ENCODE results near the gene PLA2G7. TPM values are rescaled to one million over a fixed set of nuclear protein-coding genes. Genes with fewer than 3 reads are reported as not detected.

The PLA2G7 gene
- total RNA-seq, 1 experiment from 2014 or later, result not detected

DNA sequence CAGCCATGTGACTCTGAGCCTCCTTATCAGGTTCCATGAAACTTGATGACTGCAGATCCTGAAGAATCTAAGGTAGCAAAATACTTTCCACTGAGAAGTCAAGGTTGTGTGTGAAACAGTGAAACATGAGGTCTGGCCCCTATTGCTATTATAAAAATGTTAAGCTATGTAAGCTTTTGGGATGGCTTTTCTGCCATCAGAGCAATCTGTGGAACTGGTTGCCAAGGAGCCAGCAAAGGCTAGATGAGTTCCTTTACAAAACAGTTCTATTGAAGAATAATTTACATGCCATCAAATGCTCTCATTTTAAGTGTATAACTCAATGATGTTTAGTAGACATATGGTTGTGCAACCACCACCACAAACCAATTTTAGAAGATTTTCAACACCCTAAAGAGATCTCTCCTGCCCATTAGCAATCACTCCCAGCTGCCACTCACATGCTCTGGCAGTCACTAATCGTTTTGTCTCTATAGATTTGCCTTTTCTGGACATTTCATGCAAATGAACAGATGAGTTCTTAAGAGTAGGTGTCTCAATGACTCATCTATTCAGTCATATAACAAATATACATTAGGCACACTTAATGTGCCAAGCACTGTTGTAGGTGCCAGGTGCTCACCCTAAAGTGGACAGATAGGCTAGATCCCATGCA lies 38.2 kb upstream of the PLA2G7 start:
- H3K4me1 ChIP-seq (ENCODE audit: insufficient read depth, low read length, poor library complexity, severe bottlenecking), result no peaks in the 10 kb centered on the region
- H3K4me3 ChIP-seq (ENCODE audit: low read depth, low read length, poor library complexity, severe bottlenecking), result no peak overlapping the region
- POLR2A ChIA-PET (ENCODE audit: low non-redundant PET), result no interaction called here
- H3K27me3 ChIP-seq (replicated peaks; ENCODE audit: insufficient read depth, low read depth, low read length, poor library complexity), result peaks cover 3% of the 10 kb centered on the region
- no peaks in the 10 kb centered on the region for H3K9me3 ChIP-seq (ENCODE audit: low read depth, low read length, poor library complexity, severe bottlenecking)
- no TSS peak for BruUV-seq (replicated peaks)
- TF ChIP-seq, protein P1, sequence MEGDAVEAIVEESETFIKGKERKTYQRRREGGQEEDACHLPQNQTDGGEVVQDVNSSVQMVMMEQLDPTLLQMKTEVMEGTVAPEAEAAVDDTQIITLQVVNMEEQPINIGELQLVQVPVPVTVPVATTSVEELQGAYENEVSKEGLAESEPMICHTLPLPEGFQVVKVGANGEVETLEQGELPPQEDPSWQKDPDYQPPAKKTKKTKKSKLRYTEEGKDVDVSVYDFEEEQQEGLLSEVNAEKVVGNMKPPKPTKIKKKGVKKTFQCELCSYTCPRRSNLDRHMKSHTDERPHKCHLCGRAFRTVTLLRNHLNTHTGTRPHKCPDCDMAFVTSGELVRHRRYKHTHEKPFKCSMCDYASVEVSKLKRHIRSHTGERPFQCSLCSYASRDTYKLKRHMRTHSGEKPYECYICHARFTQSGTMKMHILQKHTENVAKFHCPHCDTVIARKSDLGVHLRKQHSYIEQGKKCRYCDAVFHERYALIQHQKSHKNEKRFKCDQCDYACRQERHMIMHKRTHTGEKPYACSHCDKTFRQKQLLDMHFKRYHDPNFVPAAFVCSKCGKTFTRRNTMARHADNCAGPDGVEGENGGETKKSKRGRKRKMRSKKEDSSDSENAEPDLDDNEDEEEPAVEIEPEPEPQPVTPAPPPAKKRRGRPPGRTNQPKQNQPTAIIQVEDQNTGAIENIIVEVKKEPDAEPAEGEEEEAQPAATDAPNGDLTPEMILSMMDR (conservative IDR thresholded peaks at IDR 0.05; ENCODE audit: low read depth, low read length), result no peak
- TF ChIP-seq EZH2 (IDR thresholded peaks at IDR 0.05; ENCODE audit: borderline replicate concordance, low read depth, low read length, poor library complexity, severe bottlenecking), result no peak
- intact Hi-C loops (cut with micrococcal nuclease; ENCODE audit: unreplicated experiment), result no loop called here
- no peaks in the 10 kb centered on the region for H3K36me3 ChIP-seq (ENCODE audit: insufficient read depth, low read length, poor library complexity, severe bottlenecking)
- DNase-seq (ENCODE audit: low spot score), result no peak
- no peak overlapping the region for H3K27ac ChIP-seq (ENCODE audit: low read depth, low read length, poor library complexity, severe bottlenecking)
- CTCF ChIA-PET, result no interaction called here

DNA sequence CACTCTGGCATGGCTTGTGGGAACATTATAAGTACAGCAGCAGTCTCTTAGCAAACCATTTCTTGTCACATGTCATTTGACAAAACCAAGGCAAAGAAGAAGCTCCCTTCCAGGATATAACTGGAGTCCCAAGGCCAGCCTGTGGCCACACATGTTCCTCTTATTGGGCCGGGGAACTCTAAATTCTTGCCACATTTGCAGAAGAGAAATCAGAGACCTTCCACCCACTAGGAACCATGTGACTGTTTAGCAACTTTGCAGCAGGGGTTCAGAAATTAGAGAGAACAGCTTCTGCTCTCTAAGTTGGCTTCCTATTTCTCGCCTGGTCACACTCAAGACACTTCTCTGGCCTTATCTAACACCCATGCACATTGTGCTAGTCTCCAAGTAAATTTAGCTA lies 37.6 kb upstream of the PLA2G7 start:
- POLR2A ChIA-PET (ENCODE audit: low non-redundant PET), result no interaction called here

DNA sequence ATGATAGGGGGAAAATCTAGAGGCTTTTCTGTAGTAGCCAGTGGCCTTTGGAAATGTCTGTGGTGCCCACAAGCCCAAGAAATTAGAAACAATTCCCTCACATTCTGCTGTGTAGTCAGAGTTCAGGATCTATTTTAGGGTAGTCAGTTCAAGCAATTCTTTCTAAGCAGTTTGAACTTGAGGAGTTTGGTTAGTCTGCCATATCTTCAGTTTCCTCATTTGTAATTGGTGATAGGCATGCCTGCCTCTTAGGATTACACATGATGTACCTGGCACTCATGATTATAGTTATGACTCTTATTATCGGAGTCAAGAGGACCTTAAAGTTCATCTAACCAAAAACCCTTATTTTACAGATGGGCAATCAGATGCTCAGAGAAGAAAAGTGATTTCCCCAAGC lies 36.8 kb upstream of the PLA2G7 start:
- Histone ChIP-seq H3K4me1 (ENCODE audit: insufficient read depth, low read length, poor library complexity, severe bottlenecking) (no peaks in the 10 kb centered on the region), H3K27ac (ENCODE audit: low read depth, low read length, poor library complexity, severe bottlenecking) (no peak overlapping the region), H3K9me3 (ENCODE audit: low read depth, low read length, poor library complexity, severe bottlenecking) (no peaks in the 10 kb centered on the region), H3K4me3 (ENCODE audit: low read depth, low read length, poor library complexity, severe bottlenecking) (no peak overlapping the region), H3K36me3 (ENCODE audit: insufficient read depth, low read length, poor library complexity, severe bottlenecking) (no peaks in the 10 kb centered on the region), H3K27me3 (replicated peaks; ENCODE audit: insufficient read depth, low read depth, low read length, poor library complexity) (peaks cover 3% of the 10 kb centered on the region)
- POLR2A ChIA-PET (ENCODE audit: low non-redundant PET), result no interaction called here
- CTCF ChIA-PET, result no interaction called here
- no TSS peak for BruUV-seq (replicated peaks)
- intact Hi-C loops (cut with micrococcal nuclease; ENCODE audit: unreplicated experiment), result no loop called here
- no peak for DNase-seq (ENCODE audit: low spot score)
- no peak for TF ChIP-seq EZH2 (IDR thresholded peaks at IDR 0.05; ENCODE audit: borderline replicate concordance, low read depth, low read length, poor library complexity, severe bottlenecking)
- TF ChIP-seq, protein P1 (conservative IDR thresholded peaks at IDR 0.05; ENCODE audit: low read depth, low read length), result no peak

More for the DNA sequence above, 37.6 kb upstream of the PLA2G7 start:
- Histone ChIP-seq H3K4me3 (ENCODE audit: low read depth, low read length, poor library complexity, severe bottlenecking) (no peak overlapping the region), H3K4me1 (ENCODE audit: insufficient read depth, low read length, poor library complexity, severe bottlenecking) (no peaks in the 10 kb centered on the region), H3K27me3 (replicated peaks; ENCODE audit: insufficient read depth, low read depth, low read length, poor library complexity) (peaks cover 3% of the 10 kb centered on the region), H3K36me3 (ENCODE audit: insufficient read depth, low read length, poor library complexity, severe bottlenecking) (no peaks in the 10 kb centered on the region), H3K9me3 (ENCODE audit: low read depth, low read length, poor library complexity, severe bottlenecking) (no peaks in the 10 kb centered on the region), H3K27ac (ENCODE audit: low read depth, low read length, poor library complexity, severe bottlenecking) (no peak overlapping the region)
- DNase-seq (ENCODE audit: low spot score), result no peak
- no TSS peak for BruUV-seq (replicated peaks)
- CTCF ChIA-PET, result no interaction called here
- no peak for TF ChIP-seq EZH2 (IDR thresholded peaks at IDR 0.05; ENCODE audit: borderline replicate concordance, low read depth, low read length, poor library complexity, severe bottlenecking)
- TF ChIP-seq, protein P1 (conservative IDR thresholded peaks at IDR 0.05; ENCODE audit: low read depth, low read length), result no peak
- intact Hi-C loops (cut with micrococcal nuclease; ENCODE audit: unreplicated experiment), result no loop called here

All from A673 (cell line).